ENCODE data around the gene ACTR1B.
"Not testable (repeated sequence)": the region's sequence is repeated elsewhere in the genome, so short reads cannot be mapped to it uniquely, and the experiment has no call there.

ACTR1B gene

DNA sequence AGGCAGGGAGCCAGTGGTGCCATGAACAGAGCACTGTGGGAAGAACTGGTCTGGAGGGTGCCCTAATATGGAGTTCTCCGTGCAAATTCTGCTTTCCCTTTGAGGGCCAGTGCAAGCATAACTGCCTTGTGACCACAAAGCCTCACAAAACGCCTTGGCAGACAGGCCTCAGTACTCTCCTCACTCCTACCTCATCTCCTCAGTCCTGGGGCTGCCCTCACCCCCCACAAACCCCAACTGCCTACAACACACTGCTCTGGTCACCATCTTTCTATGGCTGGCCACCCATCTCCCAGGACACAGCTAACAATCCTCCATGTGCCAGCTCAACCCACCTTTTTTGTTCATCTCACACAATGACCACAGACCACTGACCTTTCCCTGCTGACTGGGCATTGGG lies 9.1 kb downstream of the ACTR1B start:
- no peaks in the 10 kb centered on the region for H3K9me3 ChIP-seq (ENCODE audit: control insufficient read depth, insufficient read depth, low read length)
- no peaks in the 10 kb centered on the region for H3K27me3 ChIP-seq (ENCODE audit: control insufficient read depth, insufficient read depth, low read length)
- no peaks in the 10 kb centered on the region for H3K4me1 ChIP-seq (ENCODE audit: control insufficient read depth, insufficient read depth, low read length)
- peaks cover 29% of the 10 kb centered on the region for H3K36me3 ChIP-seq (ENCODE audit: control insufficient read depth, insufficient read depth, low read length)
- no peak overlapping the region for H3K4me3 ChIP-seq (ENCODE audit: low read depth, low read length)
- H3K9ac ChIP-seq (ENCODE audit: low read depth, low read length): no peak overlapping the region

DNA sequence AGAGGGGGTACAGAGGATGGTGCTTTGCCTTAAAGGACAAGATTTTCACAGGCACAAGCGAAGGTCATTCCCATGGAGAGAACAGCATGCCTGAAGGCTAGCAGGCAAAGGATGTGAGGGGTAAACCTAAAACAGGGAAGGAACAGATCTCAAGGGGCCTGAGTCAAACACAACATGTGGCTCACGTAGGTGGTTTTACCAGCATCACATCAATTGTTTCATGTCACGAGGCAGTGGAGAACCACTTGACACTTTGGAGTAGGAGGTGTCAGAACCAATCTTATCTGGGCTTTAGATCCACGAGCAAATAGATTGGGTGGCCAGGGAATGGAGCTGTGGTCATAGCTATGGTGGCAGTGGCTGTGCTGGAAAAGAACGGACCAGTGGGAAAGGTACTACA lies 9.5 kb downstream of the ACTR1B start:
- H3K9ac ChIP-seq (ENCODE audit: low read depth, low read length): no peak overlapping the region
- H3K4me1 ChIP-seq (ENCODE audit: control insufficient read depth, insufficient read depth, low read length): no peaks in the 10 kb centered on the region
- no peak overlapping the region for H3K4me3 ChIP-seq (ENCODE audit: low read depth, low read length)
- no peaks in the 10 kb centered on the region for H3K9me3 ChIP-seq (ENCODE audit: control insufficient read depth, insufficient read depth, low read length)
- H3K27me3 ChIP-seq (ENCODE audit: control insufficient read depth, insufficient read depth, low read length): no peaks in the 10 kb centered on the region
- H3K36me3 ChIP-seq (ENCODE audit: control insufficient read depth, insufficient read depth, low read length): peaks cover 29% of the 10 kb centered on the region

DNA sequence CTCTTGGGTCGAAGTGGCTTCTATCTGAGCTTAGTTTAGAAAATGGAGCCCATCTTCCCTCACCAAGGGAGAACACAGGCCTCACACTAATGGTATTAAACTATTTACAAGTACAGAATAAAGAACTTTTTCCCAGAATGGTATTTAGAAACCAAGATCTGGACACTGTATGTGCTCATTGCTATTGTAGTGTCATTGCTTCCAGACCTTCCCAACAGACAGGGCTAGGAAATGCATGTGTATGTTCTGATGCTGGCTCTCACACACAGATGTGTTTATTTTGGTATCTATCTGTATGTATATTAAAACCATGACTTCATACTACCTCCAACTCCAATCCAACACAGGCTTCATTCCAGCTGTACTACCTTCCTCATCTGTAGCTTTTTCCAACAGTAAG lies 10.0 kb downstream of the ACTR1B start:
- peaks cover 28% of the 10 kb centered on the region for H3K36me3 ChIP-seq (ENCODE audit: control insufficient read depth, insufficient read depth, low read length)
- no peak overlapping the region for H3K4me3 ChIP-seq (ENCODE audit: low read depth, low read length)
- H3K9me3 ChIP-seq (ENCODE audit: control insufficient read depth, insufficient read depth, low read length): no peaks in the 10 kb centered on the region
- no peaks in the 10 kb centered on the region for H3K4me1 ChIP-seq (ENCODE audit: control insufficient read depth, insufficient read depth, low read length)
- no peaks in the 10 kb centered on the region for H3K27me3 ChIP-seq (ENCODE audit: control insufficient read depth, insufficient read depth, low read length)
- no peak overlapping the region for H3K9ac ChIP-seq (ENCODE audit: low read depth, low read length)

DNA sequence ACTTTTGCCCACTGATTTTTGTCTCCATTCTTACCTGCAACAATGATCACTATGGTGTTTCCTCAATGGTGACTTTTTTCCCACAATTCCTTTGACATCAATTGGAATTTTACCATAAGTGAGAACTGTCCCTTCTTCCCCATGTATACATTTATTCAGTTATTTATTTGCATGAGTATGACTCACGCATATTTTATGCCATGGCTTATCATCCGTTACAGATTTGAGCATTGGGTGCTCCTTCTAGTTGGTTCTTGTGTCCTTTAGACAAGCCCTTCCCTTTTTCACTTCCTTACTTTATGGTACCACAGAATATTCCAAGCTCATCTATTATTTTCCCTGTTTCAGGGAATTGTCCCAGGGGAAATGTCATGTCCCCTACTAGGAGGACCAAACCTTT lies 10.4 kb downstream of the ACTR1B start:
- no peaks in the 10 kb centered on the region for H3K4me1 ChIP-seq (ENCODE audit: control insufficient read depth, insufficient read depth, low read length)
- no peaks in the 10 kb centered on the region for H3K9me3 ChIP-seq (ENCODE audit: control insufficient read depth, insufficient read depth, low read length)
- H3K36me3 ChIP-seq (ENCODE audit: control insufficient read depth, insufficient read depth, low read length): peaks cover 25% of the 10 kb centered on the region
- H3K4me3 ChIP-seq (ENCODE audit: low read depth, low read length): no peak overlapping the region
- no peaks in the 10 kb centered on the region for H3K27me3 ChIP-seq (ENCODE audit: control insufficient read depth, insufficient read depth, low read length)
- H3K9ac ChIP-seq (ENCODE audit: low read depth, low read length): no peak overlapping the region

DNA sequence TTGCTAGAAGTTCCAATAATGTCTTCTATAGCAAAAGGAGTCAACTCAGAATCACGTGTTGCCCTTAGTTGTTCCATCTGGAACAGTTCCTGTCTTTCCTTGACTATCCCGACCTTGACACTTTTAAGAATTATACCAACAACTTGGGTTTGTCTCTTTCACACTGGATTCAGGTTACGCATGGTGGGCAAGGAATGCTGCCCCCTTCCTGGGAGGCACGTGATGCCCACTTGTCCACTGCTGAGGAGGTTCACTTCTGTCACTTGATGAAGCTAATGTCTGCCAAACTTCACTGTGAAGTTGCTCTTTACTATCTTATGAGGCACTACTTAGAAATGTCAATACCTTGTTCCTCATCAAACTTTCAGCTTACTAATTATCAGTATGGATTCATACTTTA lies 12.7 kb downstream of the ACTR1B start:
- no peaks in the 10 kb centered on the region for H3K9me3 ChIP-seq (ENCODE audit: control insufficient read depth, insufficient read depth, low read length)
- no peaks in the 10 kb centered on the region for H3K27me3 ChIP-seq (ENCODE audit: control insufficient read depth, insufficient read depth, low read length)
- H3K4me3 ChIP-seq (ENCODE audit: low read depth, low read length): no peak overlapping the region
- H3K9ac ChIP-seq (ENCODE audit: low read depth, low read length): no peak overlapping the region
- H3K36me3 ChIP-seq (ENCODE audit: control insufficient read depth, insufficient read depth, low read length): peaks cover 21% of the 10 kb centered on the region
- no peaks in the 10 kb centered on the region for H3K4me1 ChIP-seq (ENCODE audit: control insufficient read depth, insufficient read depth, low read length)

DNA sequence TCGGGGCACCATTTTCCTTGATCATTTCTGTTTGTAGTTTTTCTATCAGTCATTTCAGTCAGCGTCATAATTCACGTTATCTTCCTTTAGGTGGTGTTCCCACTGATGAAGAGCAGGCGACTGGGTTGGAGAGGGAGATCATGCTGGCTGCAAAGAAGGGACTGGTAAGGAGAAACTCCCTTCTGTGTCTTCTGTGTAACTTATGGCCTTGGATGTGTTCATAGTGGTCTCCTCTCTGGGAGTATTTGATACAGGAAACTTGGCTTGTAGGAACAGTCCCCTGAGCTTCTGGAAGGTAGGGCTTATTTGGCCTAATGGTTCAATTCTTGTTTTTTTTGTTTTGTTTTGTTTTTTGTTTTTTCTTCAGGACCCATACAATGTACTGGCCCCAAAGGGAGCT lies 16.9 kb downstream of the ACTR1B start:
- Histone ChIP-seq H3K9ac (ENCODE audit: low read depth, low read length) (no peak overlapping the region), H3K36me3 (ENCODE audit: control insufficient read depth, insufficient read depth, low read length) (peaks cover 19% of the 10 kb centered on the region), H3K4me3 (ENCODE audit: low read depth, low read length) (peak overlapping the region; percentile 95), H3K4me1 (ENCODE audit: control insufficient read depth, insufficient read depth, low read length) (peaks cover 7% of the 10 kb centered on the region), H3K9me3 (ENCODE audit: control insufficient read depth, insufficient read depth, low read length) (no peaks in the 10 kb centered on the region), H3K27me3 (ENCODE audit: control insufficient read depth, insufficient read depth, low read length) (no peaks in the 10 kb centered on the region)

DNA sequence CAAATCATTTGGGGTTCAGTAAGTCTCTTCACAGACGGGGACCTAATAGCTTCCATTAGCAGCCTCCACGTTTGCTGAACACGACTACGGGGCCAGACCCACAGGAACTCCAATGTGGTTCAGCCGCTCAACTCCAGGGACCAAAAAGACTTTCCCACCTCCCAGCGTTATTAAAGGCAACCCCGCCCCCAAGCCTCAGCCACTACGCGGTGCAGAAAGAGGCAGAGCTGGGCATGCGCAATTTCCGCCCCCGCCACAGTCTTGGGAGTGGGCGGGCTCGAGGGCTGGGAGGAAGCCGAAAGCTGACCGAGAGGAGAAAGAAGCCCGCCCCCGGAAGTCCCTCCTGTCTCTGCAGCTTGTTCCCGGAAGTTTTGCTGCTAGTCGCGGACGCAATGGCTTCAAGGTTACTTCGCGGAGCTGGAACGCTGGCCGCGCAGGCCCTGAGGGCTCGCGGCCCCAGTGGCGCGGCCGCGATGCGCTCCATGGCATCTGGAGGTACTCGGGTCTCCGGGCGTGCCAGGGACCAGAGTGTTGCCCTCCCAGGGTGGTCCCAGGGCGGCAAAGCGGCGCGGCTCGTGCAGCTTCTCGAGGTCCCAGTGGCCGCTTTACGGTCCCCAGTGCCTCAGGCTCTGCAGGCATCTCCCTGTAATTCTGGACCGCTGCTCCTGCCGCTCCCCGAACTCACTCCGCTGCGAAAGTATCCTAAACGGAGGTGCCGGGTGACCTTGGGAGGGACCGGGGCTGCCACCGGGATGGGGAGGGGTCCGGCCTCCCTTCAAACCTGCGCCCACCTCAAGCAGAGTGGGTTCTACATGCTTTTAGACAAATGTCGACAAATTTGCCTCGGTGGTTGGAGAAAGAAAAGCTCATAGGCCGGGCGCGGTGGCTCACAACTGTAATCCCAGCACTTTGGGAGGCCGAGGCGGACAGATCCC lies 17.9 kb downstream of the ACTR1B start, which contains the start of gene COX5B:
Gene COX5B, plus strand, starts transcription at position 368 of the 935 bp plus-strand sequence. Its CDS starts 25 bp downstream, at position 393.
- Histone ChIP-seq H3K27me3 (ENCODE audit: control insufficient read depth, insufficient read depth, low read length) (no peaks in the 10 kb centered on the region), H3K9ac (ENCODE audit: low read depth, low read length) (peak within 1 kb of the TSS; percentile 95), H3K4me1 (ENCODE audit: control insufficient read depth, insufficient read depth, low read length) (peaks cover 7% of the 10 kb centered on the region), H3K4me3 (ENCODE audit: low read depth, low read length) (peak within 1 kb of the TSS; percentile 95), H3K36me3 (ENCODE audit: control insufficient read depth, insufficient read depth, low read length) (peaks cover 19% of the 10 kb centered on the region), H3K9me3 (ENCODE audit: control insufficient read depth, insufficient read depth, low read length) (no peaks in the 10 kb centered on the region)

DNA sequence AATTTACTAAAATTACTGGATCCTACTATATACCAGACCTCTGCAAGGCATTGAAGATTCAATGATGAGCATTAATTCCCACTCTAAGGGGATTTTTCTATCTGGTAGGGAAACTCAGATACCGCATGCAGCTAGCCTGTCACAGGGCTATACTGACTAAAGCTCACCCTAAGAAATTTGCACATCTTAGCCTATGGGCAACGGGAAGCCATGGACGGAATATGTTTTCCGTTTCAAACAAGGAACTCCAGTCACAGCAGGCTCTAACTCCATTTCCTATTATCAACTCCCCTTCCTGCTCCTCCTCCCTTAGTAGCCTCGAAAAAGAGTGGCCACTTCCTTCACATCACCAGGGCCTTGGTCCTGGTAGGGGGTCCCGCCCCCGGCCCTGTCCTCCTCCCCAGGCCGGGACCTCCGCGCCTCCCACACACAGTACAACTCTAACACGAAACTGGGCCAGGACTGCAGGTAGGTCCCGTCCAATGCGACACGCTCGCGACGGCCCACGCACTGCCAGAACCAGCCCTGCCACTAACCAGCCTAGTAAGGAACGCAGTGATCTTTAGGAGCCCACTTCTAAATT lies 18.6 kb downstream of the ACTR1B start:
- Histone ChIP-seq H3K27me3 (ENCODE audit: control insufficient read depth, insufficient read depth, low read length) (no peaks in the 10 kb centered on the region), H3K36me3 (ENCODE audit: control insufficient read depth, insufficient read depth, low read length) (peaks cover 19% of the 10 kb centered on the region), H3K4me1 (ENCODE audit: control insufficient read depth, insufficient read depth, low read length) (peaks cover 7% of the 10 kb centered on the region), H3K9me3 (ENCODE audit: control insufficient read depth, insufficient read depth, low read length) (no peaks in the 10 kb centered on the region), H3K9ac (ENCODE audit: low read depth, low read length) (peak overlapping the region; percentile 61), H3K4me3 (ENCODE audit: low read depth, low read length) (peak overlapping the region; percentile 95)

DNA sequence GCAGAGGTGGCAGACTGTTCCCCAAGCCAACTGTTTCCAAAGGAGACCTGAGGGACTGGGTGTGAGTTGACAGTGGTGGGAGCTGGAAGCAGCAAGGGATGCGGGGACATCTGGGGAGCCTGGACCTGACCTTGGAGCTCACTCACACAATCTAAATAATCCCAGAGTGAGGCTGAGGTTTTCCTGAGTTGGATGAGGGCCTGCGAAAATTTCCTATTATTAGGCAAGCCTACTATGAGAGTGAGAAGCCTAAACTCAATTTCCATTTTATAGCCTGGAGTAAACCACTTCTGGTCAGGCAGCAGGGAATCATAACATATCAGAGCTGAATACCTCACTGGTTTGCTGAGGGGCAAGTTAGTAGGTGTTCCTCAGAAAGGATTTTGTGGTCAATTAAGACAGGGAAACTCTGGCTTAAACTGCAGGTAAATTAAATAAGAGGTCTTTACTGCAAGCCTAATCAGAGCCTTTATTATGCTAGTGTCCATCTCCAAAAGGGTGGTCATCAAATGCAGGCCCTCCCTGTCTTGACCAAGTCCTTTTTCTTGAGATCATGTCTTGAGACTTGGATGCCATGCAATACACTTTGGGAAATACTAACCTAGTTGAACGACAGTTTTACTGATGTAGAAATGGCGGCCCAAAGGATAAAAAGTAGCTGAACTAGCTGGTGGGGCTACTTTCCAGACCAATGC lies 19.7 kb downstream of the ACTR1B start:
- Histone ChIP-seq H3K4me1 (ENCODE audit: control insufficient read depth, insufficient read depth, low read length) (peaks cover 7% of the 10 kb centered on the region), H3K9me3 (ENCODE audit: control insufficient read depth, insufficient read depth, low read length) (no peaks in the 10 kb centered on the region), H3K4me3 (ENCODE audit: low read depth, low read length) (no peak overlapping the region), H3K9ac (ENCODE audit: low read depth, low read length) (no peak overlapping the region), H3K27me3 (ENCODE audit: control insufficient read depth, insufficient read depth, low read length) (no peaks in the 10 kb centered on the region), H3K36me3 (ENCODE audit: control insufficient read depth, insufficient read depth, low read length) (peaks cover 17% of the 10 kb centered on the region)

DNA sequence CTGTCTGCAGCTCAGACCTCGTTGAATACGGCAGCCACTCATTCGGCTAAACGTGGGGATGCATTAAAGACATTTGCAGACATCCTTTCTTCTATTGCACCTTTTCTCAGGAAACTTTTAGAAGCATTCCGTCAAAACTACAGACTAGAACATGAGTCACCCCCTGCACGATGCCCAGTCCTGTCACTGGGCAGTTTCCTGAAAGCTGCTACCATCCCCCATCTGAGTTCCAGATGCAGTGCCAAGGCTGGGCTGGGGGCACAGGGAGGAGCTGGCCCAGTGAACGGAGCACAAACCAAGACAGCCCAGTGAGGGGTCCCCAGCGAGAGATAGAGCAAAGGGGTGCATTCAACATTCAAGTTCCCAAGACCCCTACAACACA lies 37.8 kb downstream of the ACTR1B start:
- not testable (repeated sequence) for H3K4me3 ChIP-seq (ENCODE audit: low read depth, low read length); H3K9me3 ChIP-seq (ENCODE audit: control insufficient read depth, insufficient read depth, low read length); H3K9ac ChIP-seq (ENCODE audit: low read depth, low read length)

DNA sequence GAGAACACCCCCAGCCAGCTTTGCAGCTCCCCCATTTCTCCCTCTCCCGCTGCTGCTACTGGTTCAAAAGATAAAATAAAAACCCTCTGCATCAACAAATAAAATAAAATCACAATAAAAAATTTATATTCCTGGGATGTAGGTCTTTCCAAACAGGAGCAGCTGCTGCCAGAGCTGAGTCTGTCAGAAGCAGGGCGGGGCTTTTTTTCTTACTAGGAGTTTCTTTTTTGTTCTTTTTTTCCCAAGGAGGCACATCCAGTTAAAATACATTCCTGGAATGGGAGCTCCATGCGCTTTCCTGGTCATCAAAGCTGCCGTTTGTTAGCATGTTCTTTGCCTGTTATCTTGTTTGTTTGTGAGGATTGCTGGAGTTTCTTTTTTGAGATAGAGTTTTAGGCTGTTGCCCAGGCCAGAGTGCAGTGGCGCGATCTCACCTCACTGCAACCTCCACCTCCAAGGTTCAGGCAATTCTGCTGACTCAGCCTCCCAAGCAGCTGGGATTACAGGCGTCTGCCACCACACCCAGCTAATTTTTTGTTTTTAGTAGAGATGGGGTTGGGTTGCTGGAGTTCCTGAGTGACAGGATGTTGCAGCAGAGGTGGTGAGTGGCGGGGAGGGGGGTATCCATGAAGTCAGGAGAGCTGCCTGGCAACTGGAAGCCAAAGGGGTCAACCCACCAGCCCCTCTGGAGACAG lies 38.3 kb downstream of the ACTR1B start:
- H3K36me3 ChIP-seq (ENCODE audit: control insufficient read depth, insufficient read depth, low read length); H3K9me3 ChIP-seq (ENCODE audit: control insufficient read depth, insufficient read depth, low read length); H3K4me1 ChIP-seq (ENCODE audit: control insufficient read depth, insufficient read depth, low read length); H3K27me3 ChIP-seq (ENCODE audit: control insufficient read depth, insufficient read depth, low read length); H3K9ac ChIP-seq (ENCODE audit: low read depth, low read length); H3K4me3 ChIP-seq (ENCODE audit: low read depth, low read length): not testable (repeated sequence)

More for the DNA sequence above, 37.8 kb downstream of the ACTR1B start:
- not testable (repeated sequence) for H3K27me3 ChIP-seq (ENCODE audit: control insufficient read depth, insufficient read depth, low read length); H3K4me1 ChIP-seq (ENCODE audit: control insufficient read depth, insufficient read depth, low read length); H3K36me3 ChIP-seq (ENCODE audit: control insufficient read depth, insufficient read depth, low read length)

Data from iPS-15b (cell line).